Chondrocyte (in vitro differentiated cells): ENCODE measurements around the gene SEMA5A. TPM values are rescaled to one million over a fixed set of nuclear protein-coding genes. Genes with fewer than 3 reads are reported as not detected.

ENCODE experiments used
- DNase-seq: peaks from one replicate; pipeline ENCODE4 v3.0.0; 2021; ENCODE audit warnings: mixed read lengths, low spot score
- H3K27ac Mint-ChIP-seq: one replicate; pipeline ENCODE4 v1.8.0; 2021; ENCODE audit warnings: mild to moderate bottlenecking, moderate library complexity, mixed read lengths; ENCODE audit not compliant: unreplicated experiment
- H3K27me3 Mint-ChIP-seq: 2 replicates; pipeline ENCODE4 v1.8.0; 2021; ENCODE audit warnings: low read depth, mixed read lengths
- H3K36me3 Mint-ChIP-seq: 2 replicates; pipeline ENCODE4 v1.8.0; 2021; ENCODE audit warnings: low read depth, mixed read lengths
- H3K4me1 Mint-ChIP-seq: 2 replicates; pipeline ENCODE4 v1.8.0; 2021; ENCODE audit warnings: low read depth, mild to moderate bottlenecking, mixed read lengths
- H3K4me3 Mint-ChIP-seq: one replicate; pipeline ENCODE4 v1.8.0; 2021; ENCODE audit warnings: mild to moderate bottlenecking, moderate library complexity, mixed read lengths; ENCODE audit not compliant: unreplicated experiment
- H3K9me3 Mint-ChIP-seq: 2 replicates; pipeline ENCODE4 v1.8.0; 2021; ENCODE audit warnings: low read depth, mixed read lengths
- total RNA-seq: library from RNA; stranded (reverse); gene quantifications from 3 replicates; pipeline ENCODE4 v1.2.1, GENCODE V29; 2021
- TF ChIP-seq, protein P1 (sequence below): fragments of 200-600 bp; sonication (generic); IDR thresholded peaks from 2 replicates; pipeline ENCODE4 v1.5.0; 2021; ENCODE audit warnings: antibody characterized with exemption, mild to moderate bottlenecking, moderate library complexity

The SEMA5A gene
- total RNA-seq, 1 donor from 2014 or later = 249 TPM

- Mint-ChIP-seq H3K4me1 (peaks cover 23% of the 10 kb centered on the region), H3K27ac (no peak overlapping the region), H3K27me3 (no peaks in the 10 kb centered on the region), H3K9me3 (no peaks in the 10 kb centered on the region), H3K4me3 (no peak overlapping the region), H3K36me3 (peaks cover 5% of the 10 kb centered on the region)
- DNase-seq = no peak
- TF ChIP-seq, protein P1, sequence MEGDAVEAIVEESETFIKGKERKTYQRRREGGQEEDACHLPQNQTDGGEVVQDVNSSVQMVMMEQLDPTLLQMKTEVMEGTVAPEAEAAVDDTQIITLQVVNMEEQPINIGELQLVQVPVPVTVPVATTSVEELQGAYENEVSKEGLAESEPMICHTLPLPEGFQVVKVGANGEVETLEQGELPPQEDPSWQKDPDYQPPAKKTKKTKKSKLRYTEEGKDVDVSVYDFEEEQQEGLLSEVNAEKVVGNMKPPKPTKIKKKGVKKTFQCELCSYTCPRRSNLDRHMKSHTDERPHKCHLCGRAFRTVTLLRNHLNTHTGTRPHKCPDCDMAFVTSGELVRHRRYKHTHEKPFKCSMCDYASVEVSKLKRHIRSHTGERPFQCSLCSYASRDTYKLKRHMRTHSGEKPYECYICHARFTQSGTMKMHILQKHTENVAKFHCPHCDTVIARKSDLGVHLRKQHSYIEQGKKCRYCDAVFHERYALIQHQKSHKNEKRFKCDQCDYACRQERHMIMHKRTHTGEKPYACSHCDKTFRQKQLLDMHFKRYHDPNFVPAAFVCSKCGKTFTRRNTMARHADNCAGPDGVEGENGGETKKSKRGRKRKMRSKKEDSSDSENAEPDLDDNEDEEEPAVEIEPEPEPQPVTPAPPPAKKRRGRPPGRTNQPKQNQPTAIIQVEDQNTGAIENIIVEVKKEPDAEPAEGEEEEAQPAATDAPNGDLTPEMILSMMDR = no peak
Measured at GRCh38 chr5:9160747-9161146, 385.1 kb downstream of the SEMA5A start.

GRCh38 chr5:9157811-9158210, 388.1 kb downstream of the SEMA5A start:
- TF ChIP-seq, protein P1 = no peak
- H3K4me3 Mint-ChIP-seq = no peak overlapping the region
- peaks cover 13% of the 10 kb centered on the region for H3K36me3 Mint-ChIP-seq
- H3K4me1 Mint-ChIP-seq = peaks cover 33% of the 10 kb centered on the region
- no peak for DNase-seq
- H3K27ac Mint-ChIP-seq = no peak overlapping the region
- no peaks in the 10 kb centered on the region for H3K9me3 Mint-ChIP-seq
- no peaks in the 10 kb centered on the region for H3K27me3 Mint-ChIP-seq

GRCh38 chr5:9157020-9157419, 388.9 kb downstream of the SEMA5A start:
- Mint-ChIP-seq H3K4me3 (no peak overlapping the region), H3K9me3 (no peaks in the 10 kb centered on the region), H3K4me1 (peaks cover 33% of the 10 kb centered on the region), H3K27ac (no peak overlapping the region), H3K27me3 (no peaks in the 10 kb centered on the region), H3K36me3 (peaks cover 16% of the 10 kb centered on the region)
- DNase-seq = no peak
- TF ChIP-seq, protein P1 = no peak

DNA sequence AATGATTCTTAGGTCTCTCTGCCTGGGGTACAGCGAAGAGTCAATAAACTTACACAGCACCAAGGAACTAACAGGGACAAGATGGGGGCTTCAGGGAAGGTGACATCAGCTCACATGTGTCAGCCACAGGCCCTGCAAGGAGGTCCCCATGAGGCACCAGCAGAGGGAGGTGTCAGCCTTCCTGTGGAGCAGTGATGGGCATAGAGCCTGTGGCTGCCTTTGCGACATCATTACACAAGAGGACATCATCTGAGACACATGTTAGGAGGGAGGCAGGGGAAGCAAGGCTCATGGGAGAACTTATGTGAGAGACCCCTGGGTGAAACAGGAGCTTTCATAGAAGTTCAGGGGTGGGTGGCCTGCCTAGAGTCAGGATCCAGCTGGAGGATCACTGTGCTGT, 389.6 kb downstream of the SEMA5A start:
- no peak overlapping the region for H3K4me3 Mint-ChIP-seq
- peak overlapping the region; percentile 29 for H3K27ac Mint-ChIP-seq
- no peaks in the 10 kb centered on the region for H3K9me3 Mint-ChIP-seq
- DNase-seq = no peak
- no peaks in the 10 kb centered on the region for H3K27me3 Mint-ChIP-seq
- TF ChIP-seq, protein P1 = peak; percentile 75
- peaks cover 16% of the 10 kb centered on the region for H3K36me3 Mint-ChIP-seq
- peaks cover 33% of the 10 kb centered on the region for H3K4me1 Mint-ChIP-seq

- H3K4me1 Mint-ChIP-seq = peaks cover 33% of the 10 kb centered on the region
Measured at GRCh38 chr5:9151684-9152427, 394.0 kb downstream of the SEMA5A start.

More at GRCh38 chr5:9151684-9152427, 394.0 kb downstream of the SEMA5A start:
- DNase-seq = no peak
- Mint-ChIP-seq H3K27ac (no peak overlapping the region), H3K36me3 (peaks cover 12% of the 10 kb centered on the region), H3K27me3 (no peaks in the 10 kb centered on the region), H3K4me3 (no peak overlapping the region), H3K9me3 (no peaks in the 10 kb centered on the region)
- TF ChIP-seq, protein P1 = no peak
